Vagina (tissue), 2 donors: Measurements from ENCODE around the gene ADGRG7.

Experiments used
- CTCF ChIP-seq, 3 experiments: fragments of 450-650 bp in 2 of 3; fragments of 200-600 bp in 1 of 3; sonication (generic) in 1 of 3; IDR thresholded peaks; one replicate each; pipeline ENCODE4 v1.5.1; 2017 to 2019; ENCODE audit warnings: antibody characterized with exemption in 3 of 3, mild to moderate bottlenecking in 2 of 3, moderate library complexity in 2 of 3
- POLR2AphosphoS5 ChIP-seq, 2 donors: sonication (generic); formaldehyde crosslinking; IDR thresholded peaks; one replicate each; pipeline ENCODE4 v1.9.0; 2017; ENCODE audit warnings: antibody characterized with exemption in 2 of 2, mild to moderate bottlenecking in 2 of 2, low read depth in 1 of 2; ENCODE audit not compliant: insufficient read depth in 1 of 2

GRCh38 chr3:100682056-100682853 lies 72.9 kb downstream of the ADGRG7 start:
- TF ChIP-seq CTCF (IDR thresholded peaks at IDR 0.05) (no peak), POLR2AphosphoS5 (IDR thresholded peaks at IDR 0.05; ENCODE audit: insufficient read depth in 1 of 2, low read depth in 1 of 2) (no peak)
